Measurements from ENCODE around the gene SRGAP1. TPM values are rescaled to one million over a fixed set of nuclear protein-coding genes. Genes with fewer than 3 reads are reported as not detected.

Gene SRGAP1
- total and polyA plus RNA-seq, 2 experiments from 2014 or later, result 9.2 to 10.8 TPM

GRCh38 chr12:63940310-63941005, 96.0 kb downstream of the SRGAP1 start:
- 67% methylated on average over 7 of the region's 7 CpGs for WGBS (ENCODE audit: low lambda C conversion rate, missing lambda C conversion rate)
- Histone ChIP-seq H3K4me2 (no peak overlapping the region), H2AFZ (no peak overlapping the region), H3K27ac (no peak overlapping the region), H3K4me3 (no peak overlapping the region), H3K27me3 (no peaks in the 10 kb centered on the region), H3K9me3 (ENCODE audit: low read depth) (no peaks in the 10 kb centered on the region), H3K79me2 (peaks cover 26% of the 10 kb centered on the region), H3K36me3 (replicated peaks; ENCODE audit: insufficient read depth, low read depth) (no peaks in the 10 kb centered on the region), H3K9me2 (replicated peaks; ENCODE audit: insufficient read depth) (no peaks in the 10 kb centered on the region), H4K20me1 (ENCODE audit: insufficient read depth, poor library complexity, severe bottlenecking) (peaks cover 5% of the 10 kb centered on the region), H3K4me1 (ENCODE audit: insufficient read depth) (no peaks in the 10 kb centered on the region)
- TF ChIP-seq EZH2phosphoT487 (IDR thresholded peaks at IDR 0.05; ENCODE audit: low read depth, severe bottlenecking, unreplicated experiment) (no peak), CTCF (IDR thresholded peaks at IDR 0.05; ENCODE audit: poor library complexity) (no peak), EZH2 (IDR thresholded peaks at IDR 0.05; ENCODE audit: borderline replicate concordance) (no peak)
- DNase-seq (ENCODE audit: low spot score), result no peak

GRCh38 chr12:63941166-63941800, 96.8 kb downstream of the SRGAP1 start:
- H3K4me3 ChIP-seq, result no peak overlapping the region
- H3K36me3 ChIP-seq (replicated peaks; ENCODE audit: insufficient read depth, low read depth), result no peaks in the 10 kb centered on the region
- H3K9me2 ChIP-seq (replicated peaks; ENCODE audit: insufficient read depth), result no peaks in the 10 kb centered on the region
- no peaks in the 10 kb centered on the region for H3K4me1 ChIP-seq (ENCODE audit: insufficient read depth)
- TF ChIP-seq CTCF (IDR thresholded peaks at IDR 0.05; ENCODE audit: poor library complexity) (no peak), EZH2phosphoT487 (IDR thresholded peaks at IDR 0.05; ENCODE audit: low read depth, severe bottlenecking, unreplicated experiment) (no peak), EZH2 (IDR thresholded peaks at IDR 0.05; ENCODE audit: borderline replicate concordance) (no peak)
- H3K9me3 ChIP-seq (ENCODE audit: low read depth), result no peaks in the 10 kb centered on the region
- peaks cover 26% of the 10 kb centered on the region for H3K79me2 ChIP-seq
- no peak for DNase-seq (ENCODE audit: low spot score)
- H4K20me1 ChIP-seq (ENCODE audit: insufficient read depth, poor library complexity, severe bottlenecking), result peaks cover 5% of the 10 kb centered on the region
- no peak overlapping the region for H3K27ac ChIP-seq
- no peaks in the 10 kb centered on the region for H3K27me3 ChIP-seq
- H2AFZ ChIP-seq, result no peak overlapping the region
- H3K4me2 ChIP-seq, result no peak overlapping the region
- WGBS (ENCODE audit: low lambda C conversion rate, missing lambda C conversion rate), result 94% methylated on average over 3 of the region's 3 CpGs

- H3K4me3 ChIP-seq, result no peak overlapping the region
- no peak for TF ChIP-seq EZH2phosphoT487 (IDR thresholded peaks at IDR 0.05; ENCODE audit: low read depth, severe bottlenecking, unreplicated experiment)
- TF ChIP-seq EZH2 (IDR thresholded peaks at IDR 0.05; ENCODE audit: borderline replicate concordance), result no peak
- no peak for TF ChIP-seq CTCF (IDR thresholded peaks at IDR 0.05; ENCODE audit: poor library complexity)
- no peaks in the 10 kb centered on the region for H3K36me3 ChIP-seq (replicated peaks; ENCODE audit: insufficient read depth, low read depth)
- H3K9me2 ChIP-seq (replicated peaks; ENCODE audit: insufficient read depth), result no peaks in the 10 kb centered on the region
- DNase-seq (ENCODE audit: low spot score), result no peak
- no peaks in the 10 kb centered on the region for H3K4me1 ChIP-seq (ENCODE audit: insufficient read depth)
- peaks cover 5% of the 10 kb centered on the region for H4K20me1 ChIP-seq (ENCODE audit: insufficient read depth, poor library complexity, severe bottlenecking)
- no peak overlapping the region for H2AFZ ChIP-seq
- H3K27ac ChIP-seq, result no peak overlapping the region
- peaks cover 25% of the 10 kb centered on the region for H3K79me2 ChIP-seq
- H3K4me2 ChIP-seq, result no peak overlapping the region
- no peaks in the 10 kb centered on the region for H3K27me3 ChIP-seq
- H3K9me3 ChIP-seq (ENCODE audit: low read depth), result no peaks in the 10 kb centered on the region
Observed at GRCh38 chr12:63941879-63942278, 97.4 kb downstream of the SRGAP1 start.
